Body of pancreas (tissue), 4 donors: ENCODE data around the gene KCNQ1OT1.

ENCODE experiments used
- POLR2A ChIP-seq, 3 donors: fragments of 450-650 bp; IDR thresholded peaks; one replicate each; pipeline ENCODE4 v1.6.1; 2016; ENCODE audit warnings: antibody characterized with exemption in 3 of 3, mild to moderate bottlenecking in 2 of 3
- TF ChIP-seq, protein P1 (sequence below), 7 experiments: fragments of 450-650 bp in 4 of 7; fragments of 200-600 bp in 3 of 7; sonication (generic) in 3 of 7; IDR thresholded peaks; one replicate each; pipeline ENCODE4 v1.5.1; 2016 to 2019; ENCODE audit warnings: antibody characterized with exemption in 7 of 7

- no peak for TF ChIP-seq POLR2A (IDR thresholded peaks at IDR 0.05)
- TF ChIP-seq, protein P1, sequence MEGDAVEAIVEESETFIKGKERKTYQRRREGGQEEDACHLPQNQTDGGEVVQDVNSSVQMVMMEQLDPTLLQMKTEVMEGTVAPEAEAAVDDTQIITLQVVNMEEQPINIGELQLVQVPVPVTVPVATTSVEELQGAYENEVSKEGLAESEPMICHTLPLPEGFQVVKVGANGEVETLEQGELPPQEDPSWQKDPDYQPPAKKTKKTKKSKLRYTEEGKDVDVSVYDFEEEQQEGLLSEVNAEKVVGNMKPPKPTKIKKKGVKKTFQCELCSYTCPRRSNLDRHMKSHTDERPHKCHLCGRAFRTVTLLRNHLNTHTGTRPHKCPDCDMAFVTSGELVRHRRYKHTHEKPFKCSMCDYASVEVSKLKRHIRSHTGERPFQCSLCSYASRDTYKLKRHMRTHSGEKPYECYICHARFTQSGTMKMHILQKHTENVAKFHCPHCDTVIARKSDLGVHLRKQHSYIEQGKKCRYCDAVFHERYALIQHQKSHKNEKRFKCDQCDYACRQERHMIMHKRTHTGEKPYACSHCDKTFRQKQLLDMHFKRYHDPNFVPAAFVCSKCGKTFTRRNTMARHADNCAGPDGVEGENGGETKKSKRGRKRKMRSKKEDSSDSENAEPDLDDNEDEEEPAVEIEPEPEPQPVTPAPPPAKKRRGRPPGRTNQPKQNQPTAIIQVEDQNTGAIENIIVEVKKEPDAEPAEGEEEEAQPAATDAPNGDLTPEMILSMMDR (IDR thresholded peaks at IDR 0.05): no peak
These were observed 4.6 kb upstream of the KCNQ1OT1 start for GRCh38 chr11:2704356-2704755.
